K562 (cell line): Measurements from ENCODE around the gene FANCI. TPM values are rescaled to one million over a fixed set of nuclear protein-coding genes. Genes with fewer than 3 reads are reported as not detected.

Source experiments
- CREB1 ChIP-seq, 2 experiments: sonication (generic) in 1 of 2; formaldehyde crosslinking in 1 of 2; IDR thresholded peaks; 2 replicates each; pipeline versions ENCODE4 v1.6.1 to v1.8.0; 2012 to 2022; ENCODE audit warnings: inconsistent platforms in 1 of 2, mild to moderate bottlenecking in 1 of 2, missing genetic modification reagents in 1 of 2, moderate library complexity in 1 of 2
- FOSL1 ChIP-seq: fragments of 200-800 bp; sonication (Bioruptor generic); conservative IDR thresholded peaks from 2 replicates; pipeline ENCODE4 v1.6.1; 2016; ENCODE audit warnings: missing genetic modification characterization, missing compliant biosample characterization
- GTF2F1 ChIP-seq: IDR thresholded peaks from 2 replicates; pipeline ENCODE4 v1.6.1; 2011; ENCODE audit warnings: low read depth, low read length, improper control_type of control experiment
- KDM2B ChIP-seq: fragments of 250-450 bp; sonication (Bioruptor Pico); IDR thresholded peaks from 2 replicates; pipeline ENCODE4 v1.8.0; 2021; ENCODE audit warnings: mild to moderate bottlenecking, moderate library complexity
- NFIX ChIP-seq: fragments of 250-450 bp; sonication (Bioruptor Pico); IDR thresholded peaks from 2 replicates; pipeline ENCODE4 v1.4.0; 2020; ENCODE audit warnings: low read depth, mild to moderate bottlenecking, moderate library complexity
- SAP30 ChIP-seq: fragments of 200-600 bp; sonication (generic); IDR thresholded peaks from 2 replicates; pipeline ENCODE4 v1.6.1; 2012; ENCODE audit warnings: borderline replicate concordance, low read depth, mild to moderate bottlenecking, moderate library complexity, low read length, control low read depth, inconsistent platforms; ENCODE audit not compliant: insufficient read depth, poor library complexity, severe bottlenecking
- ZFP36 ChIP-seq: fragments of 150-350 bp; IDR thresholded peaks from 2 replicates; pipeline ENCODE4 v1.6.1; 2018; ENCODE audit warnings: low read length, low read depth; ENCODE audit not compliant: partially characterized antibody
- ZNF668 ChIP-seq: fragments of 250-450 bp; sonication (Bioruptor Pico); IDR thresholded peaks from 2 replicates; pipeline ENCODE4 v1.8.0; 2022; ENCODE audit warnings: mild to moderate bottlenecking, inconsistent platforms
- polyA plus RNA-seq, 8 experiments: library from polyadenylated mRNA; depleted of rRNA in 4 of 8; stranded (reverse) in 5 of 8; unstranded in 3 of 8; fragments of >200 nt; fragmentation: Nextera tagmentation in 2 of 8; fragmentation: Illumina TruSeq in 1 of 8; extraction: Ambion mirVana in 2 of 8; extraction: Trizol in 1 of 8; gene quantifications; 2 replicates each; pipeline versions ENCODE4 v1.2.1 to v1.2.3, GENCODE V29; 2011 to 2014; ENCODE audit warnings: inconsistent platforms in 1 of 8, missing spikeins in 1 of 8
- total RNA-seq, 7 experiments: library from RNA; depleted of rRNA in 6 of 7; stranded (reverse); fragments of >200 nt in 6 of 7; fragmentation: Illumina TruSeq in 2 of 7; extraction: Trizol in 2 of 7; gene quantifications; 2 replicates each; pipeline versions ENCODE4 v1.2.1 to v1.2.3, GENCODE V29; 2011 to 2021; ENCODE audit warnings: low replicate concordance in 1 of 7
- TF ChIP-seq, protein P1 (sequence below): fragments of 250-450 bp; sonication (Bioruptor Pico); IDR thresholded peaks from 2 replicates; pipeline ENCODE4 v1.9.0; 2021; ENCODE audit warnings: mild to moderate bottlenecking, inconsistent platforms
- TF ChIP-seq, protein P2 (sequence below): fragments of 250-450 bp; sonication (Bioruptor Pico); IDR thresholded peaks from 2 replicates; pipeline ENCODE4 v1.8.0; 2021; ENCODE audit warnings: moderate library complexity, mild to moderate bottlenecking, inconsistent platforms
- TF ChIP-seq, protein P3 (sequence below): fragments of 450-650 bp; conservative IDR thresholded peaks from 2 replicates; pipeline ENCODE4 v1.6.1; 2016; ENCODE audit warnings: missing genetic modification characterization, low read depth, mild to moderate bottlenecking, control low read depth, missing compliant biosample characterization
- TF ChIP-seq, protein P4 (sequence below), 2 experiments: fragments of 450-650 bp in 1 of 2; IDR thresholded peaks; 2 replicates each; pipeline ENCODE4 v1.6.1; 2011 to 2017; ENCODE audit warnings: low read depth in 2 of 2, antibody characterized with exemption in 1 of 2, borderline replicate concordance in 1 of 2, low read length in 1 of 2, mild to moderate bottlenecking in 1 of 2, mixed read lengths in 1 of 2; ENCODE audit not compliant: control insufficient read depth in 1 of 2
- TF ChIP-seq, protein P5 (sequence below): sonication (generic); formaldehyde crosslinking; IDR thresholded peaks from 2 replicates; pipeline ENCODE4 v1.8.1; 2023; ENCODE audit warnings: mild to moderate bottlenecking, missing genetic modification reagents

Gene FANCI
- total and polyA plus RNA-seq, 9 of the 15 experiments (the other 6 are each of a cell fraction or from before 2014, with no cell fraction given): 72.1 to 165 (median 131) TPM

DNA sequence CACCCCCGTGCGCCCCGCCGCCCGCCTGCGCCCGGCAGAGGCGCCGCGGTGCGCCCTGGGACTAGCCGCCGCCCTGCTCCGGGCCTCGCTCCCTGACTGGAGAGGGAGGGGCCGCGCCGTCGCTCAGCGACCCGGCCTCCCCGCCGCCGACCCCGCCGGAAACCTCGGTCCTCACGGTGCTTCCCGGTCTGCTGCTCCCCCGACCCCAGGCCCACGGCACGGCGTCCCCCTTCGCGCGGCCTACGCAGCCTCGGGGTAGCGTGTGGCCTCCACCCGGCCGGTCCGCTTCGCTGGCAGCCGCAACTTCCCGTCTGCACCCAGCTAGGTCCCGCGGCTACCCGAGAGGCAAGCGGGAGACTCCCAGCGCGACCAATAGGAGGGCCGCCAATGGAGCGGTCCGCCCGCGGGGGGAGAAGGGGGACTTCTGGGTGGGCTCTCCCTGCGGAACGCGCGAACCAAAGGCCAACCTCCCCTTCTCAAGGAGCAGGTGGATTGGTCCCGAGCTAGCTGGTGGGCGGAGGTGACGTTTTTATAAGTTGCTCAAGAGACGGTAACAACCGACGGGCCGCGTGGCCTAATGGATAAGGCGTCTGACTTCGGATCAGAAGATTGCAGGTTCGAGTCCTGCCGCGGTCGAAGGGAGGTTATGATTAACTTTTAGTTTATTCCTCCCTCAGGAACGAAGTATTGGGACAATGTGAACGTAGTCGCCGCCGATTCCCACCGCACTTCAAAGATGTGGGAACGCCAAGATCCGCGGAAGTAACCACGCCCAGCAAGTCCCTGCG, 90.9 kb downstream of the FANCI start, which contains the start of gene POLG (continued):
- TF ChIP-seq, protein P1, sequence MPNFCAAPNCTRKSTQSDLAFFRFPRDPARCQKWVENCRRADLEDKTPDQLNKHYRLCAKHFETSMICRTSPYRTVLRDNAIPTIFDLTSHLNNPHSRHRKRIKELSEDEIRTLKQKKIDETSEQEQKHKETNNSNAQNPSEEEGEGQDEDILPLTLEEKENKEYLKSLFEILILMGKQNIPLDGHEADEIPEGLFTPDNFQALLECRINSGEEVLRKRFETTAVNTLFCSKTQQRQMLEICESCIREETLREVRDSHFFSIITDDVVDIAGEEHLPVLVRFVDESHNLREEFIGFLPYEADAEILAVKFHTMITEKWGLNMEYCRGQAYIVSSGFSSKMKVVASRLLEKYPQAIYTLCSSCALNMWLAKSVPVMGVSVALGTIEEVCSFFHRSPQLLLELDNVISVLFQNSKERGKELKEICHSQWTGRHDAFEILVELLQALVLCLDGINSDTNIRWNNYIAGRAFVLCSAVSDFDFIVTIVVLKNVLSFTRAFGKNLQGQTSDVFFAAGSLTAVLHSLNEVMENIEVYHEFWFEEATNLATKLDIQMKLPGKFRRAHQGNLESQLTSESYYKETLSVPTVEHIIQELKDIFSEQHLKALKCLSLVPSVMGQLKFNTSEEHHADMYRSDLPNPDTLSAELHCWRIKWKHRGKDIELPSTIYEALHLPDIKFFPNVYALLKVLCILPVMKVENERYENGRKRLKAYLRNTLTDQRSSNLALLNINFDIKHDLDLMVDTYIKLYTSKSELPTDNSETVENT (CRISPR knock-in tag): peak; percentile 74
- TF ChIP-seq FOSL1 (tag) (peak; percentile 89), CREB1 (IDR thresholded peaks at IDR 0.05) (peak; percentile 64), CREB1 (CRISPR knock-in tag; IDR thresholded peaks at IDR 0.05) (peak; percentile 81), KDM2B (CRISPR knock-in tag) (peak; percentile 77; the same call in 1 of the 2 replicates), ZFP36 (no peak), ZNF668 (CRISPR knock-in tag) (no peak), SAP30 (peak; percentile 73), NFIX (CRISPR knock-in tag) (no peak), GTF2F1 (no peak)
- TF ChIP-seq, protein P2, sequence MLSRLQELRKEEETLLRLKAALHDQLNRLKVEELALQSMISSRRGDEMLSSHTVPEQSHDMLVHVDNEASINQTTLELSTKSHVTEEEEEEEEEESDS (CRISPR knock-in tag): no peak
- TF ChIP-seq, protein P3, sequence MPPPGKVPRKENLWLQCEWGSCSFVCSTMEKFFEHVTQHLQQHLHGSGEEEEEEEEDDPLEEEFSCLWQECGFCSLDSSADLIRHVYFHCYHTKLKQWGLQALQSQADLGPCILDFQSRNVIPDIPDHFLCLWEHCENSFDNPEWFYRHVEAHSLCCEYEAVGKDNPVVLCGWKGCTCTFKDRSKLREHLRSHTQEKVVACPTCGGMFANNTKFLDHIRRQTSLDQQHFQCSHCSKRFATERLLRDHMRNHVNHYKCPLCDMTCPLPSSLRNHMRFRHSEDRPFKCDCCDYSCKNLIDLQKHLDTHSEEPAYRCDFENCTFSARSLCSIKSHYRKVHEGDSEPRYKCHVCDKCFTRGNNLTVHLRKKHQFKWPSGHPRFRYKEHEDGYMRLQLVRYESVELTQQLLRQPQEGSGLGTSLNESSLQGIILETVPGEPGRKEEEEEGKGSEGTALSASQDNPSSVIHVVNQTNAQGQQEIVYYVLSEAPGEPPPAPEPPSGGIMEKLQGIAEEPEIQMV (tag): no peak
- TF ChIP-seq, protein P4, sequence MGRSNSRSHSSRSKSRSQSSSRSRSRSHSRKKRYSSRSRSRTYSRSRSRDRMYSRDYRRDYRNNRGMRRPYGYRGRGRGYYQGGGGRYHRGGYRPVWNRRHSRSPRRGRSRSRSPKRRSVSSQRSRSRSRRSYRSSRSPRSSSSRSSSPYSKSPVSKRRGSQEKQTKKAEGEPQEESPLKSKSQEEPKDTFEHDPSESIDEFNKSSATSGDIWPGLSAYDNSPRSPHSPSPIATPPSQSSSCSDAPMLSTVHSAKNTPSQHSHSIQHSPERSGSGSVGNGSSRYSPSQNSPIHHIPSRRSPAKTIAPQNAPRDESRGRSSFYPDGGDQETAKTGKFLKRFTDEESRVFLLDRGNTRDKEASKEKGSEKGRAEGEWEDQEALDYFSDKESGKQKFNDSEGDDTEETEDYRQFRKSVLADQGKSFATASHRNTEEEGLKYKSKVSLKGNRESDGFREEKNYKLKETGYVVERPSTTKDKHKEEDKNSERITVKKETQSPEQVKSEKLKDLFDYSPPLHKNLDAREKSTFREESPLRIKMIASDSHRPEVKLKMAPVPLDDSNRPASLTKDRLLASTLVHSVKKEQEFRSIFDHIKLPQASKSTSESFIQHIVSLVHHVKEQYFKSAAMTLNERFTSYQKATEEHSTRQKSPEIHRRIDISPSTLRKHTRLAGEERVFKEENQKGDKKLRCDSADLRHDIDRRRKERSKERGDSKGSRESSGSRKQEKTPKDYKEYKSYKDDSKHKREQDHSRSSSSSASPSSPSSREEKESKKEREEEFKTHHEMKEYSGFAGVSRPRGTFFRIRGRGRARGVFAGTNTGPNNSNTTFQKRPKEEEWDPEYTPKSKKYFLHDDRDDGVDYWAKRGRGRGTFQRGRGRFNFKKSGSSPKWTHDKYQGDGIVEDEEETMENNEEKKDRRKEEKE (IDR thresholded peaks at IDR 0.05; ENCODE audit: borderline replicate concordance in 1 of 2, control insufficient read depth in 1 of 2, low read depth in 2 of 2, low read length in 1 of 2): peak; percentile 66 to 96; a peak in 2 of 4 replicates
- TF ChIP-seq, protein P5, sequence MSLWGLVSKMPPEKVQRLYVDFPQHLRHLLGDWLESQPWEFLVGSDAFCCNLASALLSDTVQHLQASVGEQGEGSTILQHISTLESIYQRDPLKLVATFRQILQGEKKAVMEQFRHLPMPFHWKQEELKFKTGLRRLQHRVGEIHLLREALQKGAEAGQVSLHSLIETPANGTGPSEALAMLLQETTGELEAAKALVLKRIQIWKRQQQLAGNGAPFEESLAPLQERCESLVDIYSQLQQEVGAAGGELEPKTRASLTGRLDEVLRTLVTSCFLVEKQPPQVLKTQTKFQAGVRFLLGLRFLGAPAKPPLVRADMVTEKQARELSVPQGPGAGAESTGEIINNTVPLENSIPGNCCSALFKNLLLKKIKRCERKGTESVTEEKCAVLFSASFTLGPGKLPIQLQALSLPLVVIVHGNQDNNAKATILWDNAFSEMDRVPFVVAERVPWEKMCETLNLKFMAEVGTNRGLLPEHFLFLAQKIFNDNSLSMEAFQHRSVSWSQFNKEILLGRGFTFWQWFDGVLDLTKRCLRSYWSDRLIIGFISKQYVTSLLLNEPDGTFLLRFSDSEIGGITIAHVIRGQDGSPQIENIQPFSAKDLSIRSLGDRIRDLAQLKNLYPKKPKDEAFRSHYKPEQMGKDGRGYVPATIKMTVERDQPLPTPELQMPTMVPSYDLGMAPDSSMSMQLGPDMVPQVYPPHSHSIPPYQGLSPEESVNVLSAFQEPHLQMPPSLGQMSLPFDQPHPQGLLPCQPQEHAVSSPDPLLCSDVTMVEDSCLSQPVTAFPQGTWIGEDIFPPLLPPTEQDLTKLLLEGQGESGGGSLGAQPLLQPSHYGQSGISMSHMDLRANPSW: no peak; the same call in 1 of the 2 replicates
